HG03432 (cell line): Measurements from ENCODE around the gene DIO3.
"Not testable (repeated sequence)": the region's sequence is repeated elsewhere in the genome, so short reads cannot be mapped to it uniquely, and the experiment has no call there.

Experiments
- ATAC-seq: cut with Tn5 transposase; IDR thresholded peaks from one replicate; pipeline ENCODE4 v1.9.1; 2021; ENCODE audit warnings: mild to moderate bottlenecking, moderate library complexity; ENCODE audit not compliant: unreplicated experiment

Gene DIO3

GRCh38 chr14:101557811-101558738 is 3.2 kb upstream of the DIO3 start:
- no peak for ATAC-seq

GRCh38 chr14:101558739-101559240 is 2.5 kb upstream of the DIO3 start:
- no peak for ATAC-seq

- ATAC-seq = no peak
Measured at GRCh38 chr14:101559250-101559623, 2.1 kb upstream of the DIO3 start.

- ATAC-seq = no peak
Measured at GRCh38 chr14:101559624-101560533, 1.4 kb upstream of the DIO3 start.

GRCh38 chr14:101560534-101561113 is 671 bp upstream of the DIO3 start:
- no peak for ATAC-seq

- ATAC-seq = no peak
Measured at GRCh38 chr14:101561897-101562490, 699 bp downstream of the DIO3 start.

- no peak for ATAC-seq
Measured at GRCh38 chr14:101562659-101563351, 1.5 kb downstream of the DIO3 start.

- ATAC-seq = no peak
Measured at GRCh38 chr14:101563352-101563653, 2.0 kb downstream of the DIO3 start.

GRCh38 chr14:101563654-101564443 is 2.6 kb downstream of the DIO3 start:
- ATAC-seq = no peak

- ATAC-seq = no peak
Measured at GRCh38 chr14:101564444-101564776, 3.1 kb downstream of the DIO3 start.

GRCh38 chr14:101564819-101565698 is 3.8 kb downstream of the DIO3 start:
- ATAC-seq = no peak

GRCh38 chr14:101567252-101567651 is 6.0 kb downstream of the DIO3 start:
- ATAC-seq = no peak

GRCh38 chr14:101571004-101571403 is 9.7 kb downstream of the DIO3 start:
- ATAC-seq = no peak

GRCh38 chr14:101572526-101572925 is 11.2 kb downstream of the DIO3 start:
- not testable (repeated sequence) for ATAC-seq

GRCh38 chr14:101573289-101573688 is 12.0 kb downstream of the DIO3 start:
- no peak for ATAC-seq

- no peak for ATAC-seq
Measured at GRCh38 chr14:101575581-101575980, 14.3 kb downstream of the DIO3 start.

GRCh38 chr14:101577221-101577909 is 16.1 kb downstream of the DIO3 start:
- ATAC-seq = no peak

- no peak for ATAC-seq
Measured at GRCh38 chr14:101578489-101578888, 17.2 kb downstream of the DIO3 start.
